HG03139 (cell line): ENCODE measurements around the gene TAS2R4.
A peak's percentile ranks its signal among the peaks of the same experiment; 100 is the strongest.
"Not testable (repeated sequence)": the region's sequence is repeated elsewhere in the genome, so short reads cannot be mapped to it uniquely, and the experiment has no call there.

Source experiments
- ATAC-seq: cut with Tn5 transposase; IDR thresholded peaks from one replicate; pipeline ENCODE4 v1.9.1; 2021; ENCODE audit not compliant: unreplicated experiment

Gene TAS2R4, protein sequence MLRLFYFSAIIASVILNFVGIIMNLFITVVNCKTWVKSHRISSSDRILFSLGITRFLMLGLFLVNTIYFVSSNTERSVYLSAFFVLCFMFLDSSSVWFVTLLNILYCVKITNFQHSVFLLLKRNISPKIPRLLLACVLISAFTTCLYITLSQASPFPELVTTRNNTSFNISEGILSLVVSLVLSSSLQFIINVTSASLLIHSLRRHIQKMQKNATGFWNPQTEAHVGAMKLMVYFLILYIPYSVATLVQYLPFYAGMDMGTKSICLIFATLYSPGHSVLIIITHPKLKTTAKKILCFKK

DNA sequence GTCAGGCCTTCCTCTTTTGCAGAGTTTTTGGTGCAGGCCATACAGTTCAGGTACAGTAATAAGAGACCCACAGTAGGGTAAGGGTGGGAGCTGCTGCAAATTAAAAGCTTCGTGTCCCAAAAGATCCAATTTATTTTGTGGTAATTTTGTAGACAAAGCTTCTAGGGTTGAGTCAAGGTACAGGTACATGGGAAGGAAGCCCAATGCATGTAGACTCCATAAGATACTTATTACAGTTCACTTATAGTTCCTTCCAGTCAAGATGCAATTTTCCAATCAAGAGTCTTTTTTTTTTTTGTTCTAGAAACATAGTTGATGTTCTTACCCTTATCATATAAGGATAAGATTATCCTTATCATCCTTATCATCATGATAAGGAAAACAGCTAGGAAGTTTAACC is at the start of gene TAS2R4:
Gene TAS2R4, plus strand, starts transcription at position 301 of the 400 bp plus-strand sequence. CDS start 1,815 bp downstream, outside the sequence.
- no peak for ATAC-seq

DNA sequence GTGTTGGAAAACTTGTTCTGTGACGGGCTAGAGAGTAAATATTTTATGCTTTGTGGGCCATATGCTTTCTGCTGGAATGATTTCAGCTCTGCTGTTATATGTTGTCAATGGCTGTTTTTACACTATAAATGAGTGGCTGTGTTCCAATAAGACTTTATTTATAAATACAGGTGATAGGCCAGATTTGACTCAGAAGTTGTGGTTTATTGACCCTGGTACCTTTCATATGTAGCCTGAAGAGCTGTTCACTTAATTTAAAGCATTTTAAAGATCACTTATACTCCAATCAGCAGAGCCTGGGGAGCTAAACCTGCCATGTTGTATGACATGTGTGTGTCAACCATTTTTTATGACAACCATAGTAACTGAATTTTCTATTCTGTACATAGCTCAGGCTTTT is 47.5 kb upstream of the TAS2R4 start:
- no peak for ATAC-seq

DNA sequence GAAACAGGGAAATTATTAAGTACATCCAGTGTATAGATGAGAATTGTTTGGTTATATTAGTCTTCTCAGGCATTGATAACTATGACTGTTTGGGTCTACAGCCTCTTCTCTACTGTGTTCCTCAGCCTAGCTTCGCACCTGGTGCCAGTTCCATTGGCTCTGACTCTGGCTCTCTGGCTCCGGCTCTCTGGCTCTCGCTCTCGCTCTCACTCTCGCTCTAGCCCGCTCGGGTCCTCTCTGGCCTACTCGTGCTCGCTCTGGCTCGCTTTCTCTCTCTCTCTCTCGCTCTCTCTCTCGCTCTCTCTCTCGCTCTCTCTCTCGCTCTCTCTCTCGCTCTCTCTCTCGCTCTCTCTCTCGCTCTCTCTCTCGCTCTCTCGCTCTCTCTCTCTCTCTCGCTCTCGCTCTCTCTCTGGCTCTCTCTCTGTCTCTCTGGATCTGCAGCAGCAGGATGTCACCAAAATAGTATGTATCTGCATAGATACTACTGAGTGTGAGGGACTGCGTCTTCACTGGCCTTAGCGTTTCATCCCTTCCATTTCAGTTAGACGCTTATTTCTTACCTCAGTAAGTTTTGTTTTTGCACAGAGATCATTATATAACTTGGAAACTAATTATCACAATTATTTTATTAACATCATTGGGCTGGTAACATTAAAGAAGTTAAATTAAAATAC is 44.9 kb upstream of the TAS2R4 start:
- no peak for ATAC-seq

DNA sequence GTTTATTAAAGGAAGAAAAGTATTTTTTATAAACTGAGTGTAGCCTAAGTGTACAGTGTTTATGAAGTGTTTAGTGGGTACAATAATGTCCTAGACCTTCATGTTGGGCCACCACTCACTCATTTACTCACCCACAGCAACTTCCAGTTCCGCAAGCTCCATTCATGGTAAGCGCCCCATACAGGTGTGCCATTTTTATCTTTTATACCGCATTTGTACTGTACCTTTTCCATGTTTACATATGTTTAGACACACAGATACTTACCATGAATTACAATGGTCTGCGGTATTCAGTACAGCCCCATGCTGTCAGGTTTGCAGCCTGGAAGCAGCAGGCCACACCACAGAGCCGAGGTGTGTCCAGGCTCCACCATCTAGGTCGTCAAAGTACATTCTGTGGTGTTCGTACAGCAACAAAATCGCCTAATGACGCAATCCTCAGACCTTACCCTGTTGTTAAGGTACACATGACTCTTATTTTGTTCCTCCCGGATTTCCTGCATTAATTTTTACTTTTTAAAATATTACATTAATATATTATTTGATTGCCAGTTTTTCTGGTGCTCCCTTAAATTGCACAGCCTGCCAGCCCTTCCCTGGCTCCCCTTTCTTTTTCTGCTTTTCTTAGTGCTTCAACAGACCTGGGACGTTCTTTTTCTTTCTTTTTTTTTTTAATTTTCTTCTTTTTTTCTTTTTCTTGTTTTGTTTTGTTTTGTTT is 39.2 kb upstream of the TAS2R4 start:
- no peak for ATAC-seq

DNA sequence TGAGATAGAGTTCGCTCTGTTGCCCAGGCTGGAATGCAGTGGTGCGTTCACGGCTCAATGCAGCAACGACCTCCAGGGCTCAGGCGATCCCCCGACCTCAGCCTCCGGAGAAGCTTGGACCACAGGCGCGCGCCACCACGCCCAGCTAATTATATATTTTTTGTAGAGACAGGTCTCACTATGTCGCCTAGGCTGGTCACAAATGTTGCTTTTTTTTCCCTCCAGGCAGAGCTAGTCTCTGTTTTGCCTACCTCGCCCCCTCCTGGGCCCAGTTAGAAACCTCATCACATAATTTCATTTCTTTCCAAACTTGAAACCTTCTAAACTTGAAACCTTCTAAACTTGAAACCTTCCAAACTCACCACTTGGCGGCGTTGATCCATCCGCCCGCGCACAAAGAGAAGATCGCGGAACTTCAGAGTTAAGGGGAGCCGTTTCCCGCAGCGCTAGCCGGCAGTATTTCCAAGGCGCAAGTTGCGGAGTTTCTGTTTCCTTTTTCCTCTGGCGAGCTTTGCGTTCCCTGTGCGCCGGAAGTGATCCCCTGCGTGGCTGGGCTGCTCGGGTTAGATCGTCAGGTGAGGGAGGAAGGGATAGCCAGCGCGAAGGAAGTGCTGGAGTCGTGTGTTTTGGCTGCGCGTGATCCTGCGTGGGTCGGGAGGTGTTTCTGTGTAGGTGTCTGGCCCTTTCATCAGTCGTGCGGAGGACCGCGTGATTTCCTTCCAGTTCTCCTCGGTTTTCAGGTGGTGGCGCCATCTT is 38.5 kb upstream of the TAS2R4 start, which contains the start of gene SSBP1:
Gene SSBP1, plus strand, starts transcription at position 523 of the 756 bp plus-strand sequence. CDS start 809 bp downstream, outside the sequence.
- peak; percentile 84 for ATAC-seq

DNA sequence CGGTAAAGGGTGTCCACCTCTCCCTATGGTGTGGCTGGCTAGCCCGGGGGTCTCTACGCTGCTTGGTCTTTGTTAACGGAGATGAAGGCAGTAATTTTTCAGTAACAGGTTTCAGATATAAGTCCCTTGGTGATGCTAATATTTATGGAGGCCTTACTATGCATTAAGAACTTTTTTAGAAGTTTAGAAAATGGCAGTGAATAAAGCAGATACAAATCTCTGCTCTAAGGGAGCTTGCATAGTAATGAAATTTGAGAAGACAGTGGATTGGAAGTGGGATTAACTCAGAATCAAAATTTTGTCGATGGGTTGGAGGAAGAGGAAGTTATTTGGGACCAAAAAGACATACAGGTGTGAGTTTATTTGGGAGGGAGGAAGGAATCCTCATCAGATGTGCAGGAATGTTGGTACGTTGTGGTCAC is 37.9 kb upstream of the TAS2R4 start:
- ATAC-seq, result no peak

DNA sequence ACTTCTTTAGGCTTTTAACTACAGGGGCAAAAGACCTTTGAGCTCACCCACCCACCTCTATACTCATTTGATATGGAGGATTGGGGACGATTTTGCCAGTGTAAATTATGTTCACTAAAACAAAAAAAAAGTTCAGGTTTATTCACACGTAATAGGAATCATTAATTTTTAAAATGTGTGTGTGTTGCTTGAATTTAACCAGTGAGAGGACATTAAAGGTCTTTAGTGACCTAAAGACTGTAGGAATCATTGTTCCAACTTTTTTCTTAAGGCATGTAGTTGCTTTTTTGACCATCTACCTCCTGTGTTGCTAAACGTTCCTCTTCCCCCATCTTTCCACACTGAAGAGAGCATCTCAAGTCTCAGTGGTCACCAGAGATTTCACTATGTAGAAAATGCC is 37.2 kb upstream of the TAS2R4 start:
- ATAC-seq, result no peak

DNA sequence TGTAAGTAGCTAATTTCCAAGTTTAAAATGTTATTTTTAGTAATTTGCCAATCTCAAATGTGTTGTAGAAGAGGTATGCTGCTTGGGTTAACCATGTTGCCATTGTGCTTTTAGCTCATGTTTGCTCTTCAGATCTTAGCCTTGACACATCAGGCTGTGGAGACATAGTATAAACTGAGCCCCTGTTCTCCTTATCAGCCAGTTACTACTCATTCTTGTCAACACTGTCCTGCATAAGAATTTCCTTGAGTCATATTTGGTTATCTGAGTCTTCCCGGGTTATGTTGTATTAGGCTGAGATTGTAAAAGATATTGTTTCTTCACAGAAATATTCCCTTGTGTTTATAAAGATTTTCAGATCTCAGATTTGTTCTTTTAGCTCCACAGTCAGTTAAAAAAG is 34.2 kb upstream of the TAS2R4 start:
- ATAC-seq, result no peak

DNA sequence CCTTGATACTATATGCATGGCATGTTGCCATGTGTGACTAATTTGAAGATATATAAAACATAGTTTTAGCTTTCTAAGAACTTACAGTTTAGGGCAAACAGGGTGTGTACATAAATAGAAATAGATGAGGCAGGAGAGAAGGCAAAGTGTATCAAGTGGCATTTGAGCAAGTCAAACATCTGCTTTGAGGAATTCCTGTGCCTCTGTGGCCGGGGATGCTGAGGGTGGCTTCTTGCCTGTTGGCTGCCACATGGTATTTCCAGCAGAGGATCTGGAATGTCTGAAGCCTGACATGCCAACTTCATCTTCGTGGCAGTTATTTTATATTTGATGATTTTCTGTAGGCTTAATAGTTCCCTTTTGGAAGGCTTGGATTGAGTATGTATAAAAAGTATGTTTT is 32.3 kb upstream of the TAS2R4 start:
- ATAC-seq, result no peak

DNA sequence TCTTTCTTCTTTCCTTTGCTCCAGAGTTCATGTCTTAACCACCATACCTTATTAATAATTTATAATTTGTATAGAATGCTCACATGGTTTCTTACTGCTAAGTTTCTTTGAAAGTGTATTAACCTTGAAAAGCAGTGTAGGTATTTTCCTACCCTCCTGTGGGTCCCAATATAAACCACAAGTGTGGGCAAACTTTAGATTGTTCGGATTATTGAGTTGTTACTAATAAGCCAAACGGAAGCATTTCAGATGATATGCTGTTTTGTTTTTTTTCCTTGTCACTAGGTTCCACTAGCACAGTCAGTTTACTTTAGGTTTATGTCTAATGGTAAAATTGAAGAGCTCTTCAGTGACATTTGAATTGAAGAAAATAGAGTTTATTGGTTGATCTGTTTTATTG is 28.1 kb upstream of the TAS2R4 start:
- ATAC-seq, result no peak

DNA sequence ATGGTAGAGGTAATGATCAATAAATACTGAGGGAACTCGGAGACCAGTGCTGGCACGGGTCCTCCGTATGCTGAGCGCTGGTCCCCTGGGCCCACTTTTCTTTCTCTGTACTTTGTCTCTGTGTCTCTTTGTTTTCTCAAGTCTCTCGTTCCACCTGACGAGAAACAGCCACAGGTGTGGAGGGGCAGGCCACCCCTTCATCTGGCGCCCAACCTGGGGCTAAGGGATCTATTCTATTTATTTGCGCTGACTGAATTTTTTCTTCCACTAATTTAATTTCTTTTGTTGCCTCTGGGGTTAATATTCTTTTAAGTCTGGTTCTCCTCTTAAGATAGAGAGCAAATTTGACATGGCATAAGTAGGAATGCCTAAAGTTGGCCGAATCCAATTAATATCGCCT is 24.6 kb upstream of the TAS2R4 start:
- not testable (repeated sequence) for ATAC-seq

DNA sequence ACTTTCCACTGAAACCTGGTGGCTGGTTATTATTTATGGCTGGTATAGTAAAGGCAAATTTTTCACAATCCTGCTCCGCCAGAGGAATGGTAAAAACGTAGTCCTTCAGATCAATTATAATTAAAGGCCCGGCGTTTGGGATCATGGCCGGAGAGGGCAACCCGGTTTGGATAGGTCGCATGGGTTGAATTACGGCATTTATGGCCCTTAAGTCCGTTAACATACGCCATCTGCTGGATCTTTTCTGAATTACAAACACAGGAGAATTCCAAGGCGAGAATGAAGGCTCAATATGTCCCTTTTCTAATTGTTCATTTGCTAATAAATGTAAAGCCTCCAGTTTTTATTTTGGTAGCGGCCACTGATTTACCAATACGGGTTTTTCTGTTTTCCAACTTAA is 23.8 kb upstream of the TAS2R4 start:
- ATAC-seq, result no peak

DNA sequence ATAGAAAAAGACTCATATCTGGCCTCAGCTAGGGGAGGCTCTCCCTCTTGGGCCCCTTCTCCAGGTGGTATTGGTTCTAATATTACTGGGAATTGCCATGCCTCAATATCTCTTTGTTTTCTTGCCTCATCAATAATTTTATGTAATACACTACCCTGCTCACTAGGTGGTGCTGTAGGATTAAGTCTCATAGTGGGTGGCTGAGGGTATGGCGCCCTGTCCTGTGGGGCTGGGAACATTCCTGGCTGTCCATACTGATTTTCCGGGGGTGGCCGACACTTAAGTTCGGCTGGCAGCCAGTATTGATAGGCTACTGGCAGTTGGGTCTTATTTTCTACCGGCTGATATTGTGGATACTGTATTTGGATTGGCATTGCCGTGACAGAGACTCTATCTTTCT is 21.5 kb upstream of the TAS2R4 start:
- no peak for ATAC-seq

DNA sequence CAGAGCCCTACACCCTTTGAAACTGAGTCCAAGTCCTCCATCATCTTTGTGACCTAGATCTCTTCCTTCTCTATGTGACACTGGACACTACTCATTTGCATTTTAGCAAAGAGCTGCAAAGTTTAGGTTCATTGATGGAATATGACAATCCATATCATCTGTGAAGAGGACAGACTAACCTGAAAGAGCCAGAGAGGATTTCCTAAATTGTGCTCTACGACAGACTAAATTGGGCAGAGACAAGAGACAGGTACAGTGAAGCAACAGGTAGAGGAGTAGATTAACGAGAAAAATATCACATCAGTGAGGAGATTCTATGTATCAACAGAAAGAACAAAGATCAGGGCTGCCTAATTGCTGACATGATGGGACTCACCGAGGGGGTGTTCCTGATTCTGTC is 12.7 kb upstream of the TAS2R4 start, which contains the start of gene TAS2R3:
Gene TAS2R3, plus strand, starts transcription at position 301 of the 400 bp plus-strand sequence. Its CDS starts 62 bp downstream, at position 363.
- ATAC-seq, result no peak

DNA sequence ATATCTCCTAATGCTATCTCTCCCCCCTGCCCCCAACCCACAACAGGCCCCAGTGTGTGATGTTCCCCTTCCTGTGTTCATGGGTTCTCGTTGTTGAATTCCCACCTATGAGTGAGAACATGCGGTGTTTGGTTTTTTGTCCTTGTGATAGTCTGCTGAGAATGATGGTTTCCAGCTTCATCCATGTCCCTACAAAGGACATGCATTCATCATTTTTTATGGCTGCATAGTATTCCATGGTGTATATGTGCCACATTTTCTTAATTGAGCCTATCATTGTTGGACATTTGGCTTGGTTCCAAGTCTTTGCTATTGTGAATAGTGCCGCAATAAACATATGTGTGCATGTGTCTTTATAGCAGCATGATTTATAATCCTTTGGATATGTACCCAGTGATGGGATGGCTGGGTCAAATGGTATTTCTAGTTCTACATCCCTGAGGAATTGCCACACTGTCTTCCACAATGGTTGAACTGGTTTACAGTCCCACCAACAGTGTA is 6.3 kb upstream of the TAS2R4 start:
- ATAC-seq, result not testable (repeated sequence)

DNA sequence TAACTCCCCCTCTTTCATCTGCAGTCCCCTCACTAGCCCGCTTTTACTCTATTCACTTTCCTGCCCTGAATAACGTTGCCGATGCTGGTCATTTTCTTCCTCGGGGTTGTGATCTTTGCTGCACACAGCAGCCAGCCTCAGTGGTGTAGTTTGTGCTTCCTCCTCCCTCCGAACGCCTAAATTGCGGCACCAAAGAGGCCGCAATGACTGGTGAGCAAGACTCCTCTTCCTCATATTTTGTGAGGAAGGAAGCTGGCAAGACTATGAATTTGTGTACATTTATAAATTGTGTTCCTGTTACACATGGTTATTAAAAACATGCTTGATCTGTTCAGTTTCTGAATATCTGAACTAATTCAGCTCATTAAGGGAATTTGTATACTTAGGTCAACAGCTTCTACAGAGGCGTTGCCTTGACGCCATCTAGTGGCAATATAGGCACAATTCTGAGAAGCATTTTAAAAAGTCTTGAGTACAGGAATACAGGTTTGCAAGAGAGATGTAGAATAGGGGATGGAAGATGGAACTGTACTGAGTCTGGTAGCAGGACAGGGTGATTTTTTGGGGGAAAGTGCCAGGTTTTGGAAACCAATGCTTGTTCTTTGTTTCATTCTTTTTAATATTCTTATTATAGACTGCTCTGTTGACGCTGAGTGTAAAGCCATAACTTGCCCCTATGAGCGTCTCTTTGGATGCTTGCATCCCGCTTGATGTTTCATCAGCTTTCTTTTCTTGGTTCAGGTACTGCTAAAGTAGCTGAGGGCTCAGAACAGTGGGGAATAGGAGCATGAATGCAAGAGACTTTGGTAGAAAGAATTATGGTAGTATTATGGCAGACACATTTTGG is 9.5 kb downstream of the TAS2R4 start:
- no peak for ATAC-seq

DNA sequence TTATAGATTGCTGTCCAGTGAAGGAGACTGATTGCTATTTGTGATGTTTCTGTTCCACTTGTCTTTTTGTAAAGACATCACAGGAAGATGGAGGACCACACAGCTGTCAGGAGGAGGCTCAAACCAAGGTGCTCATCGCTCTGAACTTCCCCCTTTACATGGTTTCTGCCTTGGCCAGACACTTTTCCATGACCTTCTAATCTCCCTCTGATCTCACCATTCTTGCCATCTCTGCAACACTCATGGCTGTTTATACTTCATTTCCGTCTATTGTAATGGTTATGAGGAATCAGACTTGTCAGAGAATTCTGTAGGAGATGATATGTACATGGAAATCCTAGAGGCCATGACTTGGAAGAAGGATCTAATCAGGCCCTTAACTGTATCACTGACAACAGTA is 11.8 kb downstream of the TAS2R4 start:
- no peak for ATAC-seq

DNA sequence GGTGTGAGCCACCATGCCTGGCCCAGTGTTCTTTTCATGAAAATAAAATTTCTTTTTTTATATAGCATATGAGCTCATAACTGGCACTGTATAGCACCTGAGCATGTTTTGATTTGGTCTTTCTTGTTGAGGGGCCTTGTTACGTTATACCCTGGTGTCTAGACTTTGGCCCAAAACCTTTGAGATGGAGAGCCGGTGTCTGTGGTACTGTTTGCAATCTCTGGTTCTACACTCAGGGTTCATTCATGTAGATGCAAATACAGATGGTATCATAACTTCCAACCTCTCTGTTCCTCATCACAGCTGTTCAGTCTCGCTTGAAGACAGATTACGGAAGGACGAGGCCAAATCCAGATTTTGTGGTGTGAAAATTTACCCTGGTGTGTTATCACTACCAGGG is 13.4 kb downstream of the TAS2R4 start, which contains the start of gene TAS2R5:
Gene TAS2R5, plus strand, starts transcription at position 301 of the 400 bp plus-strand sequence. CDS start 145 bp downstream, outside the sequence.
- ATAC-seq, result no peak

DNA sequence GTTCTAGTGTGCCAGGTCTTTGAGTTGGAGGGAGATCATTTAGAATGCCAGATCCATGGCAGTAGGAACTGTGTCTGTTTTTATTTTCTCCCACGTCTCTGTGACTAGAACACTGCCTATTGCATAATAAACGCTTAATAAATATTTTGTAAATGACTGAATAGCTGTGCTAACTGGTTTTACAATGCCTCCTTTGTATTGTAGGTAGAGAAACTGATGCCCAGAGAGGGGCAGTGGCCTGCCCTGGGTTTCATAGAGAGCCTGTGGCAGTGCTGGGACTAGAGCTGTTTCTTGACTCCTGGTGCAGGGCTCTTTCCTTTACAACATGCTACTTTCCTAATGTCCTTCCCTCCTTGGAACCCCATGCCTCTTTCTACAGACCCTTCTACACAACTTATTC is 16.1 kb downstream of the TAS2R4 start:
- ATAC-seq, result no peak

DNA sequence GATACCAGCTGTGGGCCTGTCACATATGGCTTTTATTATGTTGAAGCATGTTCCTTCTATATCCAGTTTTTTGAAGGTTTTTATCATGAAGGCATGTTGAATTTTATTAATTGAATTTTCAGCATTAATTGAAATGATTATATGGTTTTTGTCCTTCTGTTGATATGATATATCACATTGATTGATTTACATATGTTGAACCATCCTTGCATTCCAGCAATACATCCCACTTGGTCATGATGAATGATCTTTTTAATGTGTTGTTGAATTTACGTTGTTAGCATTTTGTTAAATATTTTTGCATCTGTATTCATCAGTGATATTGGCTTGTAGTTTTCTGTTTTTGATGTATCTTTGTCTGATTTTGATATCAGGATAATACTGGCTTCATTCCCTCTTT is 43.6 kb downstream of the TAS2R4 start:
- ATAC-seq, result no peak
